GM19372 (cell line): ENCODE data around the gene ITGB8.

Experiments
- ATAC-seq: cut with Tn5 transposase; IDR thresholded peaks from one replicate; pipeline ENCODE4 v1.9.1; 2021; ENCODE audit warnings: mild to moderate bottlenecking, low read depth, moderate library complexity; ENCODE audit not compliant: unreplicated experiment

ITGB8 gene

DNA sequence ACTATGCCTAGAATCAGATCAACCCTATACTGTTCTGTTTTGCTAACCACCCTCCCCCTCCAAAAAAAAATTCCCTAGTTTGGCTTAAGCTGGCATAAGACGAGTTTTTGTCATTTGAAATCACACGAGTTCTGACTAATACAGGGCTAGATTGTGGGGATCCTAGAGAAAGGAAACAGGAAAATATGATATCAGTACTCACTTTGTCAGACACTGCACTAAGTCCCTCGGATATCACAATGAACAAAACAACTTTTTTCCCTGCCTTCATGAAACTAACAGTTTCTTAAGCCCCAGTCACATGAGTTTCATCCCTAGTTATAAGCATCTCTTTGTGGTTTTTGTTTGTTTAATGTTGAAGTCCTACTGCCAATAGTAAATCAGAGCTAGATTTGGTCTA is 118.5 kb downstream of the ITGB8 start:
- no peak for ATAC-seq

DNA sequence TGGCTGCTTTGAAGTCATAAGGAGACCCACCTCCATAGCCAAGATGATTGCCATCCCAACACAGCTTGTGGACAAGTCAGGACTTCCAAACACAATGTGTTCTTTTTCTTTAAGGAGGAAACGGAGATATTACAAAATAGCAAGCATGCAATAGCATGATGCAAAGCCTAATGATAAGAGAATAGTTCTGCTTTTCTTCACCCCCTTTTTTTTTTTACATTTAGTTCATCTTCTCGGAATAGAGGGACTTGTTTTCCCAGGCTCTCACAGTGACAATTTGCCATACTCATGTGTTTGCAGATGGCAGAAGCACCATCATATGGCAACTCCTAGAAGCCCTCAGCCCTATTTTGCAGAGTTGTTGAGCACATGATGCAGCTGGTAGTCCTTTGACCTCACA is 119.8 kb downstream of the ITGB8 start:
- ATAC-seq: no peak

GRCh38 chr7:20454202-20454601 is 123.5 kb downstream of the ITGB8 start:
- no peak for ATAC-seq

DNA sequence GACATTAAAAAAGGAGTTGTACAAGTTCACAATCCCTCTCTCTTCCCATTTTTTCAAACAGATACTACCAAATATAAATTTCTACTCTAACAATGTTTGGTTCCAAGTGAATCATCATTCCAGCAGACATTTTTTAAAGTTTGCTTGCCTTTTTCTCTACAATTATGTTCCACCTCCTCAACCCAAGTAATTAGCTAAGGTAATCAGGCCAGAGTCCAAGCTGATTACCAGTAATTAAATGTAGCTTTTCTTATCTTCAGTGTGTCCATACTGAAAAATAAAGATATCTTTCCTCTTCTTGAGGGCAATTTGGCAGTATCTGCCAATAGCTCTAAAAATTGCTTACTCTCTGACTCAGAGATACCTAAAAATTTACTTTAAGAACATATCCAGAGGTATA is 126.0 kb downstream of the ITGB8 start:
- no peak for ATAC-seq

DNA sequence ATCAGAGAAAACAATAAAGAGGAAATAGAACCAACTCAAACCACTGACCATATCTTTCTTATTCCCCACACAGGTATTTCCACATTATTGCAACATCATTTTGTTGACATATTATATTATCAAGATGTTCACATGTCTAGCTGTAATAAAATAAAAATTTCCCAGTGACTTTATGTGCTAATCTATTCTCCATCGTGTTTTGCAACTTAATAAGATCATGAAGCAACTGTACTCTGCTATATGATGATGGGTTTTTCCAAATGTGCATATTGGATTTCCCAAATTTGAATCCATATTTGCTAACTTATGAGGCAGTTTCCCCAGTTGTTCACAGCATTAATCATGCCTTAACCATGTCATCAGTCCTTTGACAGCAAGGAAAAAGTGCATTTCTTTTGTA is 127.8 kb downstream of the ITGB8 start:
- ATAC-seq: no peak

DNA sequence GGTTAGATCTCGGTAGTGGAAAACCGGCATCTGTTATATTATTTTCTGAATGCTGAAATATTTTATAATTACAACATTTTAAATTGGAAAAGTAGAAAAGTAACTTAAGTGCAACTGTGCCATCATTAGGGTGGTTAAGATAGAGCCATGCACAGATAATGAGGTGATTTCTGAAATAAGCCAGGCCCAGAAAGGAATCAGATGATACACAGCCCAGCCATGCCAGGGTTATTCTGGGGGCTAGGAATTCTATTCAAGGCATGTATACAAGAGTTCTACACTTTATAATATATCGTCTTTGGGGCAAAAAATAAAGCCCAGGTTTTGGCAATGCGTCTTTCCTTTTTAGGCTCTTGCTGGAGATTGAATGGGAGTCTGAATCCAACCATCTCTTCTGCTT is 128.7 kb downstream of the ITGB8 start:
- ATAC-seq: no peak

DNA sequence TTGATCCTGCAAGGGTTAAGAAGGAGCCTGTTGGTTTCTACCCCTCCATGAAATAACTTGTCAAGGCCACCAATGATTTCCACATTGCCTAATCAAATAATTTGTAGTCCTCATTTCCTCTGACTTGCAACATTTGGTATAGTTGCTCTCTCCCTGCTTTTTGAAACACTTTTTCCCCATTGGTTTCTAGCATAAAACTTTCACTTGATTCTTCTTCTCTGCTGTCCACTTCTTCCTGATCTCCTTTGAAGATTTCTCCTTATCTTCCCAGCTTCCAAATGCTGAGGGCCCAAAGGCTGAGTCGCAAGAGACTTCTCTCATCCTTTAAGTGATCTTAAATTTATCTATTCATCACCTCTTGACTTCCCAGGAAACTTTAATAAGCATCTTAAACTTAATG is 134.2 kb downstream of the ITGB8 start:
- no peak for ATAC-seq
